Spleen (tissue), 7 donors: ENCODE measurements around the gene USP2.

ENCODE experiments used
- POLR2A ChIP-seq, 3 donors: fragments of 450-650 bp; IDR thresholded peaks; one replicate each; pipeline ENCODE4 v1.5.1; 2017; ENCODE audit warnings: antibody characterized with exemption in 3 of 3, mild to moderate bottlenecking in 1 of 3
- POLR2AphosphoS5 ChIP-seq, 3 donors: sonication (generic); formaldehyde crosslinking; IDR thresholded peaks; one replicate each; pipeline ENCODE4 v1.5.1; 2017; ENCODE audit warnings: antibody characterized with exemption in 3 of 3
- TF ChIP-seq, protein P1 (sequence below), 11 experiments: fragments of 200-600 bp in 7 of 11; fragments of 450-650 bp in 4 of 11; sonication (generic) in 4 of 11; IDR thresholded peaks in 8 of 11; conservative IDR thresholded peaks in 3 of 11; 1 replicate in 7 of 11; 2 replicates in 4 of 11; pipeline versions ENCODE4 v1.4.0 to v1.8.0; 2016 to 2021; ENCODE audit warnings: antibody characterized with exemption in 11 of 11, inconsistent platforms in 4 of 11, mild to moderate bottlenecking in 1 of 11
- donor health status: DM: no; HTN: no; CAD: no; lungs with moderate emphysema.
- donor health status: DM: no; HTN: no; CAD: no.
- donor health status: DM: no; HTN: no; CAD: no.

DNA sequence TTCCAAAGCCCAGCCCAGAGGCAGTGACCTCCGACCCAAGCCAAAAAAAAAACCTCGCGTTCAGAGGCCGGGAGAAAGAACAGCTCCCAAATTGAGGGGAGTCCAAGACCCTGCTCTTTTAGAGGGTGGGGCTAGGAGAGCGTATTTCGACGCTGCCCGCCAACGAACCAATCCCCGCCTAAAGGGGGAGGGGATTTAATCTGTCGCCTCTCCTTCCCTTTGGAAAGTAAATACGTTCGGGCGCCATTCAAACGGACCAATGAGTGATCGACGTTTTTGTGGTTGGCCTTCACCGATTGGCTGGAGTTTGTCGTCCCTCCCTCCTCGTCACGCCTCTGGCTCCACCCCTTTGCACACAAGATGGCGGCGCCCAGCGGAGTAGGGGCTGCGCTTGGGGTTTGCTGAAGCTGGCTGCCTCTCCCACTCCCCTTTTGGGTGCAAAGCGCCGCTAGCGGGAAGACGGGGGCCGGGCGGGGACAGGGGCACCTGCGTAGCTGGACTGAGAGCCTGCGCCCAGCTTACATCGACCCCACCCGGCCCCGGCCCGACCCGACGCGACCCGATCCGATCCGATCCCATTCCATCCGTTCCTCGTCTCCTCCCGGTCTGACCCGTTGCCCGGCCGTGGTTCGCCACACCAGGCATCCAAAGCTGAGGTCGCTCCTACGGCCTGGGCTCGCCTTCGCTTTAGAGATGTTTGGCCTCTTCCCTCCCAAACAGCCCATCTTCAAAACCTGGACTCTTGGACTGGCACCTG, 47.1 kb downstream of the USP2 start, which contains the start of gene RNF26:
- TF ChIP-seq, protein P1, sequence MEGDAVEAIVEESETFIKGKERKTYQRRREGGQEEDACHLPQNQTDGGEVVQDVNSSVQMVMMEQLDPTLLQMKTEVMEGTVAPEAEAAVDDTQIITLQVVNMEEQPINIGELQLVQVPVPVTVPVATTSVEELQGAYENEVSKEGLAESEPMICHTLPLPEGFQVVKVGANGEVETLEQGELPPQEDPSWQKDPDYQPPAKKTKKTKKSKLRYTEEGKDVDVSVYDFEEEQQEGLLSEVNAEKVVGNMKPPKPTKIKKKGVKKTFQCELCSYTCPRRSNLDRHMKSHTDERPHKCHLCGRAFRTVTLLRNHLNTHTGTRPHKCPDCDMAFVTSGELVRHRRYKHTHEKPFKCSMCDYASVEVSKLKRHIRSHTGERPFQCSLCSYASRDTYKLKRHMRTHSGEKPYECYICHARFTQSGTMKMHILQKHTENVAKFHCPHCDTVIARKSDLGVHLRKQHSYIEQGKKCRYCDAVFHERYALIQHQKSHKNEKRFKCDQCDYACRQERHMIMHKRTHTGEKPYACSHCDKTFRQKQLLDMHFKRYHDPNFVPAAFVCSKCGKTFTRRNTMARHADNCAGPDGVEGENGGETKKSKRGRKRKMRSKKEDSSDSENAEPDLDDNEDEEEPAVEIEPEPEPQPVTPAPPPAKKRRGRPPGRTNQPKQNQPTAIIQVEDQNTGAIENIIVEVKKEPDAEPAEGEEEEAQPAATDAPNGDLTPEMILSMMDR (IDR thresholded peaks at IDR 0.05 in 8 of 11, conservative IDR thresholded peaks at IDR 0.05 in 3 of 11), result peak in 1 of 11 experiments; percentile 7
- TF ChIP-seq POLR2A (IDR thresholded peaks at IDR 0.05) (no peak), POLR2AphosphoS5 (IDR thresholded peaks at IDR 0.05) (peak; percentile 89 to 93 (median 91))
